ENCODE measurements around the gene CHST11.

The CHST11 gene

GRCh38 chr12:104748356-104748755, 291.6 kb downstream of the CHST11 start:
- Mint-ChIP-seq H3K27me3 (no peaks in the 10 kb centered on the region), H3K4me1 (peaks cover 42% of the 10 kb centered on the region), H3K27ac (no peak overlapping the region), H3K36me3 (peaks cover 2% of the 10 kb centered on the region), H3K4me3 (no peak overlapping the region), H3K9me3 (no peaks in the 10 kb centered on the region)
- ATAC-seq (ENCODE audit: low read depth) = no peak
- no peak for DNase-seq (ENCODE audit: low spot score in 2 of 2)

- Mint-ChIP-seq H3K36me3 (peaks cover 2% of the 10 kb centered on the region), H3K4me1 (peaks cover 39% of the 10 kb centered on the region), H3K9me3 (no peaks in the 10 kb centered on the region), H3K27ac (peak overlapping the region; percentile 51), H3K4me3 (no peak overlapping the region), H3K27me3 (no peaks in the 10 kb centered on the region)
- DNase-seq (ENCODE audit: low spot score in 2 of 2) = no peak
- ATAC-seq (ENCODE audit: low read depth) = no peak
Observed at GRCh38 chr12:104748790-104749189, 292.0 kb downstream of the CHST11 start.

GRCh38 chr12:104749545-104749944, 292.8 kb downstream of the CHST11 start:
- H3K4me1 Mint-ChIP-seq = peaks cover 33% of the 10 kb centered on the region
- DNase-seq (ENCODE audit: low spot score in 2 of 2) = no peak

GRCh38 chr12:104750061-104750460, 293.3 kb downstream of the CHST11 start:
- Mint-ChIP-seq H3K36me3 (peaks cover under 1% of the 10 kb centered on the region), H3K4me1 (peaks cover 31% of the 10 kb centered on the region), H3K27me3 (no peaks in the 10 kb centered on the region), H3K27ac (no peak overlapping the region), H3K4me3 (no peak overlapping the region), H3K9me3 (no peaks in the 10 kb centered on the region)
- ATAC-seq (ENCODE audit: low read depth) (peak; percentile 75), DNase-seq (ENCODE audit: low spot score in 2 of 2) (peak in 1 of 2 donors; percentile 17)

More at GRCh38 chr12:104749545-104749944, 292.8 kb downstream of the CHST11 start:
- H3K36me3 Mint-ChIP-seq = peaks cover 2% of the 10 kb centered on the region
- ATAC-seq (ENCODE audit: low read depth) = no peak
- no peaks in the 10 kb centered on the region for H3K27me3 Mint-ChIP-seq
- H3K9me3 Mint-ChIP-seq = no peaks in the 10 kb centered on the region
- no peak overlapping the region for H3K4me3 Mint-ChIP-seq
- H3K27ac Mint-ChIP-seq = peak overlapping the region; percentile 51

GRCh38 chr12:104751120-104751519, 294.4 kb downstream of the CHST11 start:
- Mint-ChIP-seq H3K4me3 (no peak overlapping the region), H3K36me3 (peaks cover 2% of the 10 kb centered on the region), H3K9me3 (no peaks in the 10 kb centered on the region), H3K27me3 (no peaks in the 10 kb centered on the region), H3K4me1 (peaks cover 26% of the 10 kb centered on the region), H3K27ac (peak overlapping the region; percentile 64)
- DNase-seq (ENCODE audit: low spot score in 2 of 2) (no peak), ATAC-seq (ENCODE audit: low read depth) (no peak)

- DNase-seq (ENCODE audit: low spot score in 2 of 2) = peak in 1 of 2 donors; percentile 49
- H3K9me3 Mint-ChIP-seq = no peaks in the 10 kb centered on the region
- peak overlapping the region; percentile 53 for H3K4me3 Mint-ChIP-seq
- H3K27me3 Mint-ChIP-seq = no peaks in the 10 kb centered on the region
- H3K36me3 Mint-ChIP-seq = peaks cover 2% of the 10 kb centered on the region
- peak; percentile 94 for ATAC-seq (ENCODE audit: low read depth)
- H3K27ac Mint-ChIP-seq = peak overlapping the region; percentile 64
- H3K4me1 Mint-ChIP-seq = peaks cover 26% of the 10 kb centered on the region
Observed at GRCh38 chr12:104751594-104751993, 294.8 kb downstream of the CHST11 start.

GRCh38 chr12:104752016-104752415, 295.3 kb downstream of the CHST11 start:
- peaks cover 26% of the 10 kb centered on the region for H3K4me1 Mint-ChIP-seq
- H3K36me3 Mint-ChIP-seq = peaks cover 6% of the 10 kb centered on the region
- no peaks in the 10 kb centered on the region for H3K27me3 Mint-ChIP-seq
- H3K4me3 Mint-ChIP-seq = peak overlapping the region; percentile 53
- no peaks in the 10 kb centered on the region for H3K9me3 Mint-ChIP-seq
- no peak for DNase-seq (ENCODE audit: low spot score in 2 of 2)
- H3K27ac Mint-ChIP-seq = peak overlapping the region; percentile 64
- no peak for ATAC-seq (ENCODE audit: low read depth)

GRCh38 chr12:104752881-104753280, 296.1 kb downstream of the CHST11 start:
- ATAC-seq (ENCODE audit: low read depth) (no peak), DNase-seq (ENCODE audit: low spot score in 2 of 2) (no peak)
- H3K27ac Mint-ChIP-seq = no peak overlapping the region
- H3K9me3 Mint-ChIP-seq = no peaks in the 10 kb centered on the region
- H3K4me1 Mint-ChIP-seq = peaks cover 26% of the 10 kb centered on the region
- no peak overlapping the region for H3K4me3 Mint-ChIP-seq
- no peaks in the 10 kb centered on the region for H3K27me3 Mint-ChIP-seq
- peaks cover 14% of the 10 kb centered on the region for H3K36me3 Mint-ChIP-seq

GRCh38 chr12:104756901-104757300, 300.2 kb downstream of the CHST11 start:
- Mint-ChIP-seq H3K36me3 (peaks cover 29% of the 10 kb centered on the region), H3K4me1 (peaks cover 10% of the 10 kb centered on the region), H3K27ac (no peak overlapping the region), H3K9me3 (no peaks in the 10 kb centered on the region), H3K4me3 (no peak overlapping the region), H3K27me3 (no peaks in the 10 kb centered on the region)
- ATAC-seq (ENCODE audit: low read depth) (no peak), DNase-seq (ENCODE audit: low spot score in 2 of 2) (no peak)

- H3K9me3 Mint-ChIP-seq = no peaks in the 10 kb centered on the region
- H3K4me3 Mint-ChIP-seq = no peak overlapping the region
- H3K36me3 Mint-ChIP-seq = peaks cover 29% of the 10 kb centered on the region
- peaks cover 9% of the 10 kb centered on the region for H3K4me1 Mint-ChIP-seq
- DNase-seq (ENCODE audit: low spot score in 2 of 2) (no peak), ATAC-seq (ENCODE audit: low read depth) (no peak)
- no peaks in the 10 kb centered on the region for H3K27me3 Mint-ChIP-seq
- H3K27ac Mint-ChIP-seq = no peak overlapping the region
Observed at GRCh38 chr12:104758771-104759170, 302.0 kb downstream of the CHST11 start.

GRCh38 chr12:104761091-104761490, 304.3 kb downstream of the CHST11 start:
- no peak for ATAC-seq (ENCODE audit: low read depth)
- Mint-ChIP-seq H3K4me1 (peaks cover 20% of the 10 kb centered on the region), H3K27ac (no peak overlapping the region), H3K36me3 (peaks cover 28% of the 10 kb centered on the region), H3K4me3 (no peak overlapping the region), H3K27me3 (no peaks in the 10 kb centered on the region), H3K9me3 (no peaks in the 10 kb centered on the region)
- no peak for DNase-seq (ENCODE audit: low spot score in 2 of 2)

- Mint-ChIP-seq H3K9me3 (no peaks in the 10 kb centered on the region), H3K36me3 (peaks cover 27% of the 10 kb centered on the region), H3K4me1 (peaks cover 20% of the 10 kb centered on the region), H3K4me3 (no peak overlapping the region), H3K27me3 (no peaks in the 10 kb centered on the region), H3K27ac (no peak overlapping the region)
- no peak for DNase-seq (ENCODE audit: low spot score in 2 of 2)
- ATAC-seq (ENCODE audit: low read depth) = no peak
Observed at GRCh38 chr12:104761611-104762010, 304.9 kb downstream of the CHST11 start.

- Mint-ChIP-seq H3K4me1 (peaks cover 20% of the 10 kb centered on the region), H3K27ac (no peak overlapping the region), H3K9me3 (no peaks in the 10 kb centered on the region), H3K27me3 (peaks cover 8% of the 10 kb centered on the region), H3K36me3 (peaks cover 11% of the 10 kb centered on the region), H3K4me3 (no peak overlapping the region)
- ATAC-seq (ENCODE audit: low read depth) = no peak
- no peak for DNase-seq (ENCODE audit: low spot score in 2 of 2)
Observed at GRCh38 chr12:104763168-104763805, 306.5 kb downstream of the CHST11 start.

- no peaks in the 10 kb centered on the region for H3K9me3 Mint-ChIP-seq
Observed at GRCh38 chr12:104764225-104765091, 307.7 kb downstream of the CHST11 start.

More at GRCh38 chr12:104764225-104765091, 307.7 kb downstream of the CHST11 start:
- DNase-seq (ENCODE audit: low spot score in 2 of 2) (peak in 1 of 2 donors; percentile 17), ATAC-seq (ENCODE audit: low read depth) (peak; percentile 95)
- Mint-ChIP-seq H3K27ac (no peak overlapping the region), H3K4me3 (peak overlapping the region; percentile 17), H3K27me3 (peaks cover 8% of the 10 kb centered on the region), H3K4me1 (peaks cover 20% of the 10 kb centered on the region), H3K36me3 (no peaks in the 10 kb centered on the region)

Measured in memory B cell (primary cell).